Measurements from ENCODE around the gene TMEM131L.

The TMEM131L gene

DNA sequence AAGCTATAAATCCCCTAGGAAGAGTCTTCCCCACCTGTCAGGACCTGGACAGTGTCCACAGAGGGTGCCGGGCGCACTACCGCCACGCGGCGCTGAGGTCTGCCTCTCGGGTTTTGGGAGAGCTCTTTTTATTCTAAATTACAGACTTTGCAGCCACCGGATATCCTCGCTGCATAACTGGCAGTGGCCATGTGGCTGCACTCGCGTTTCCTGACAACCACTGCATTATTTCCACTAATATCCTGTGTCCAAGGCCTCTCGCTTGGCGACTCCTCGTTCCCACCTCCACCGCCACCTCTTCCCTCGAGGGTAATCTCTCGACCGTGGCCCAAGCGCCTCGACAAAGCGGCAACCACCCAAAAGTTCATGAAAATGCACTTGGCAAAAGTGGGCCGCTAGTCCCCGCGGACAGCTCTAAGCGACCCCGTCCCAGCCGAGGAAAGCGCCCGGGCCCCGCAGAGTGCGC, 512 bp upstream of the TMEM131L start:
- no peaks in the 10 kb centered on the region for H3K27me3 ChIP-seq (ENCODE audit: control insufficient read depth, low read length)
- peaks cover 17% of the 10 kb centered on the region; the same call in 1 of the 2 replicates for H4K20me1 ChIP-seq (ENCODE audit: control insufficient read depth, insufficient read depth, low read depth, low read length)
- H3K36me3 ChIP-seq (ENCODE audit: control insufficient read depth, low read length) = peaks cover 42% of the 10 kb centered on the region
- H3K9me3 ChIP-seq (ENCODE audit: control insufficient read depth, insufficient read depth, low read length) = no peaks in the 10 kb centered on the region
- H3K4me3 ChIP-seq (ENCODE audit: low read length) = peak overlapping the region; percentile 71
- no peaks in the 10 kb centered on the region for H3K9me2 ChIP-seq (replicated peaks; ENCODE audit: control insufficient read depth, low read length)
- H3K79me2 ChIP-seq (ENCODE audit: control insufficient read depth, low read length) = peaks cover 47% of the 10 kb centered on the region
- TF ChIP-seq, protein P1, sequence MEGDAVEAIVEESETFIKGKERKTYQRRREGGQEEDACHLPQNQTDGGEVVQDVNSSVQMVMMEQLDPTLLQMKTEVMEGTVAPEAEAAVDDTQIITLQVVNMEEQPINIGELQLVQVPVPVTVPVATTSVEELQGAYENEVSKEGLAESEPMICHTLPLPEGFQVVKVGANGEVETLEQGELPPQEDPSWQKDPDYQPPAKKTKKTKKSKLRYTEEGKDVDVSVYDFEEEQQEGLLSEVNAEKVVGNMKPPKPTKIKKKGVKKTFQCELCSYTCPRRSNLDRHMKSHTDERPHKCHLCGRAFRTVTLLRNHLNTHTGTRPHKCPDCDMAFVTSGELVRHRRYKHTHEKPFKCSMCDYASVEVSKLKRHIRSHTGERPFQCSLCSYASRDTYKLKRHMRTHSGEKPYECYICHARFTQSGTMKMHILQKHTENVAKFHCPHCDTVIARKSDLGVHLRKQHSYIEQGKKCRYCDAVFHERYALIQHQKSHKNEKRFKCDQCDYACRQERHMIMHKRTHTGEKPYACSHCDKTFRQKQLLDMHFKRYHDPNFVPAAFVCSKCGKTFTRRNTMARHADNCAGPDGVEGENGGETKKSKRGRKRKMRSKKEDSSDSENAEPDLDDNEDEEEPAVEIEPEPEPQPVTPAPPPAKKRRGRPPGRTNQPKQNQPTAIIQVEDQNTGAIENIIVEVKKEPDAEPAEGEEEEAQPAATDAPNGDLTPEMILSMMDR (IDR thresholded peaks at IDR 0.05; ENCODE audit: low read depth, low read length, poor library complexity, severe bottlenecking) = peak; percentile 33
- TF ChIP-seq EZH2phosphoT487 (IDR thresholded peaks at IDR 0.05; ENCODE audit: borderline replicate concordance, low read length) = no peak
- H3K4me1 ChIP-seq (ENCODE audit: control insufficient read depth, low read length) = peaks cover 53% of the 10 kb centered on the region
- H3F3A ChIP-seq (ENCODE audit: control insufficient read depth, insufficient read depth) = peaks cover 45% of the 10 kb centered on the region
- H3K27ac ChIP-seq (ENCODE audit: low read depth, low read length) = peak overlapping the region; percentile 85
- H3K4me2 ChIP-seq (ENCODE audit: low read length) = peak overlapping the region; percentile 76

DNA sequence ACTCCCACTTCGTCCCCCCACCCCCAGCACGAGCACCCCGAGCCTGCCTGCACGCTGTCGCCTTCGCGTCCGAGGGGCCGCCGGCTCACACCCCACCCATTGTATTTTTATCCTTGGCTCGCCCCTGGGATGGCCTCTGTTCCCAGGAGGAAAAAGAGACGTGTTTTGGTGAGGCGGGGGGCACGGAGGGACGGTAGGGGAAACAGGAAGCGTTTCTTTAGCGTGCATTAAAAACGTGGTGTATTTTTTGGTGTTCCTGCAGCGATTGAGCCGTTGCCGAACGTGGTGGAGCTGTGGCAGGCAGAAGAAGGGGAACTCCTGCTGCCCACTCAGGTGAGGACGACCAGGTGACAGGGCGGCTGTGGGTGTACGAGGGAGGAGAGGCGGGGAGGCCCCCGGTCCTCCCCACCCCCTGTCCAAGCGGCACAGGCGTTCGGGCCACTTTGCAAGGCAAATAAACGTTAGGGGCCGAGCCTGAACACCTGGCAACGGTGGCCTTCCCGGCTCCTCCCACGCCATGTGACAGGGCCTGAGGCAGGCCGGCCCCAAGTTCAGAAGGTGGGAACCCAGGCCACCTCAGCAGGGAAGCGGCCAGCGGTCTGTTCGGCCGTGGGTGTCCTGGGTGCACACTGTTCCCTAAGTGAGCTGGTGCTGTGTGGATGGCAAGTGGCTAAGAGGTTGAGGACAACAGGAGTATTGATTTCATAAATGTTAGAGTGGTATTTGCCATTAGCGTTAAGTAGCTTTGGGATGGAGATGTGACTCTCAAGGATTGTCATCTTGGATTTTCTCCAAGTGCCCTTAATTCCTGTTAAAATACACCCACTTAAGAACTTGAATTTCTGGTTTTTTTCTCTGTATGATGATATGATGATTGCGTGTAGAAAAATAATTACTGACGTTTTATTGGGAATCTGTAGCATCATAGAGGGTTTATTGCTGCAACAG, 1.1 kb downstream of the TMEM131L start:
- peak overlapping the region; percentile 94 for H3K27ac ChIP-seq (ENCODE audit: low read depth, low read length)
- no peaks in the 10 kb centered on the region for H3K27me3 ChIP-seq (ENCODE audit: control insufficient read depth, low read length)
- H3K9me3 ChIP-seq (ENCODE audit: control insufficient read depth, insufficient read depth, low read length) = no peaks in the 10 kb centered on the region
- TF ChIP-seq, protein P1 (IDR thresholded peaks at IDR 0.05; ENCODE audit: low read depth, low read length, poor library complexity, severe bottlenecking) = no peak
- TF ChIP-seq EZH2phosphoT487 (IDR thresholded peaks at IDR 0.05; ENCODE audit: borderline replicate concordance, low read length) = no peak
- H3K4me3 ChIP-seq (ENCODE audit: low read length) = peak overlapping the region; percentile 88
- H3K4me1 ChIP-seq (ENCODE audit: control insufficient read depth, low read length) = peaks cover 68% of the 10 kb centered on the region
- peaks cover 31% of the 10 kb centered on the region for H4K20me1 ChIP-seq (ENCODE audit: control insufficient read depth, insufficient read depth, low read depth, low read length)
- peaks cover 63% of the 10 kb centered on the region for H3K79me2 ChIP-seq (ENCODE audit: control insufficient read depth, low read length)
- no peaks in the 10 kb centered on the region for H3K9me2 ChIP-seq (replicated peaks; ENCODE audit: control insufficient read depth, low read length)
- H3K36me3 ChIP-seq (ENCODE audit: control insufficient read depth, low read length) = peaks cover 58% of the 10 kb centered on the region
- H3F3A ChIP-seq (ENCODE audit: control insufficient read depth, insufficient read depth) = peaks cover 49% of the 10 kb centered on the region
- peak overlapping the region; percentile 78 for H3K4me2 ChIP-seq (ENCODE audit: low read length)

DNA sequence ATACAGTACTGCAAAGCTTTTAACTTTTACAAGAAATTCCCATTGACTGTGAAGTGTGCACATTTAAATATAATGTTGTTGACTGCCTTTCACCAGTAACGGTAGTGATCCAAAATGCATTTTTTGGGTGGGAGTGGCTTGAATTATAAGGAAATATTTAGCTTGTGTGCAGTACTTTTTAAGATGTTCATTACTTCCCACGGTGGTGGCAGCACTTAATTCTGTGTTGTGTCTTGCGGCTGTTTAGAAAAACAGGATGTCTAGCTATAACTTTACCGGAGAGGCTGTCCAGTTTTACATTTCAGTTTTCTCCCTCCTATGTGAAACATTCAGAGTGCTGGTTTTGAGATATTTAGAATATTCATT, 1.7 kb downstream of the TMEM131L start:
- peaks cover 38% of the 10 kb centered on the region for H4K20me1 ChIP-seq (ENCODE audit: control insufficient read depth, insufficient read depth, low read depth, low read length)
- H3K27me3 ChIP-seq (ENCODE audit: control insufficient read depth, low read length) = no peaks in the 10 kb centered on the region
- H3K9me3 ChIP-seq (ENCODE audit: control insufficient read depth, insufficient read depth, low read length) = no peaks in the 10 kb centered on the region
- H3K27ac ChIP-seq (ENCODE audit: low read depth, low read length) = peak overlapping the region; percentile 94
- peaks cover 49% of the 10 kb centered on the region for H3F3A ChIP-seq (ENCODE audit: control insufficient read depth, insufficient read depth)
- peaks cover 70% of the 10 kb centered on the region for H3K4me1 ChIP-seq (ENCODE audit: control insufficient read depth, low read length)
- peak overlapping the region; percentile 78 for H3K4me2 ChIP-seq (ENCODE audit: low read length)
- peaks cover 70% of the 10 kb centered on the region for H3K79me2 ChIP-seq (ENCODE audit: control insufficient read depth, low read length)
- H3K4me3 ChIP-seq (ENCODE audit: low read length) = peak overlapping the region; percentile 88
- H3K36me3 ChIP-seq (ENCODE audit: control insufficient read depth, low read length) = peaks cover 64% of the 10 kb centered on the region
- no peak for TF ChIP-seq EZH2phosphoT487 (IDR thresholded peaks at IDR 0.05; ENCODE audit: borderline replicate concordance, low read length)
- TF ChIP-seq, protein P1 (IDR thresholded peaks at IDR 0.05; ENCODE audit: low read depth, low read length, poor library complexity, severe bottlenecking) = peak; percentile 35
- no peaks in the 10 kb centered on the region for H3K9me2 ChIP-seq (replicated peaks; ENCODE audit: control insufficient read depth, low read length)
